GM21723 (cell line): ENCODE results near the gene CBLB.
"Not testable (repeated sequence)": the region's sequence is repeated elsewhere in the genome, so short reads cannot be mapped to it uniquely, and the experiment has no call there.

Experiments
- ATAC-seq: cut with Tn5 transposase; IDR thresholded peaks from one replicate; pipeline ENCODE4 v1.9.1; 2021; ENCODE audit warnings: mild to moderate bottlenecking, moderate library complexity; ENCODE audit not compliant: unreplicated experiment

Gene CBLB

GRCh38 chr3:105823149-105823867 lies 45.5 kb downstream of the CBLB start:
- no peak for ATAC-seq

- no peak for ATAC-seq
Observed at GRCh38 chr3:105822171-105823123, 46.4 kb downstream of the CBLB start.

DNA sequence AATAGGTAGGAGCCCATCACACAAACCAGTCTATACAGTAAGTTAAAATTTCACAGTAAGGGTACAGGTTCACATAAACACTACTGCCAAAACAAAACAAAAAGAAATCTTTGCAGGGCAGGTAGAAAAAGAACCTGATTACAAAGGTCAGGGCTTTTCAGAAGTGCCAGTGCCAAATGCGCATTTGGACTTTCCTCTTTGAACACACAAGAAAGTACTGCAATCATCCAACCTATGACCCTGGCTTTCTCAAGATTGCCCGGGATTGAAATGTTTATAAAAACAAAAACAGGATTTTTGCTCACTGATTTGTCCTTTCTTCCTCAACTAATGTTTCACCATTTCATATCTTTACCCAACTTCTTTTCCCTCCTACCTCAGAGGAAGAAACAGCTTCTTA lies 47.4 kb downstream of the CBLB start:
- no peak for ATAC-seq

DNA sequence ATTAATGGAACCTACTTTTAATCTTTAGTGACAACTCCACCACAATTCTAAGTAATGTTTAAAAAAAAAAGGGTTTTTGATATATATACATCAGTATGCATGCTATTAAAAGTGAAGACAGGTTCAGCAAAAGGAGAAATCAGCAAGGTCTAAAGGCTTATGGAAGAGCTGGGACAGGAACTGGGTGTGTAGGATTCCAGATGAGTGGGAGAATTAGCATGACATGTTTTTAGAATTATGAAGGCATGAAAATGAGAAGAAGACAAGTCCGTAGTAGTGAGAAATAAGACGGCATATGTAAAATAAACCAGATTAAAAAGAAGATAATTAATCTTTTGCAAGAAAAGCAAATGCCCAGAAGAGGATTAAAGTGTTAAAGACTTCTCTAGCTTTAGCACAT lies 52.0 kb downstream of the CBLB start:
- ATAC-seq: no peak

DNA sequence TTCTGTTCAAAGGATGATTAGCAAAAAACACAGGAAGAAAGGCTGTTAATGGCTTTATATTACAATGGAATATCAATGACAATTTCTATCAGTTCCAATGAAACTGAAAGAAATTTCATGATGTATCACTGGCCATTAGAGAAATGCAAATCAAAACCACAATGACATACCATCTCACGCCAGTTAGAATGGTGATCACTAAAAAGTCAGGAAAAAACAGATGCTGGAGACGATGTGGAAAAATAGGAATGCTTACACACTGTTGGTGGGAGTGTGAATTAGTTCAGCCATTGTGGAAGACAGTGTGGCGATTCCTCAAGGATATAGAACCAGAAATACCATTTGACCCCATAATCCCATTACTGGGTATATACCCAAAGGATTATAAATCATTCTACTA lies 53.5 kb downstream of the CBLB start:
- ATAC-seq: not testable (repeated sequence)

GRCh38 chr3:105813710-105814109 lies 55.1 kb downstream of the CBLB start:
- no peak for ATAC-seq

GRCh38 chr3:105812194-105812586 lies 56.6 kb downstream of the CBLB start:
- no peak for ATAC-seq

- no peak for ATAC-seq
Observed at GRCh38 chr3:105811518-105812193, 57.2 kb downstream of the CBLB start.

DNA sequence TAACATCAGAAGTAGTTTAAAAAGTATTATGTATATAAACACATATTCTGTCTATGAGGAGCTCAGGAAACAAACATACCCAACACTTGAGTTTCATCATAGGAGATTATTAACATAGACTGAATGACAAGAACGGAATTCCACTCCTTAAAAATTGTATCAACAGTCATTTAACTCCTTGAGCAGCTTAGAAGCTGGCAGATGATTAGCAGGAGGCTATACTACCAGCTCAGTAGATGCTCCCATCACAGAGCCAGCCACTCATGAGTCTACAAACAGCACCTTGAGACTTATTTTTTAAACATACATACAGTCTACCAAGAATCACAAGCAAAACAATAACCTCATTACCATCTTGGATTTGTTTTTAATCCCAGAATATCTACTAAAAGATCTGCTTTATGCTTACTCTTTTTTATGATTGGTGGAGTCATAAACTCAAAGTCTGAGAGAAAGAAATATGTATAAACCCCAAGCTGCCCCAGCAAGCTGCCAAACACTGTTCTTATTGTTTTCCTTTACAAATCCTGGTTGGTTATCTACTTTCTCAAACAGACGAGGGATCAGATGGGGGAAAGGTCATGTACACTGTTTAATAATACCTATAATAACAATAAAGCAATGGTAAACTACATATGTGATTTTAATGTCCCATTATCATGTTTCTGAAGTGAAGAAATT lies 59.5 kb downstream of the CBLB start:
- ATAC-seq: no peak

DNA sequence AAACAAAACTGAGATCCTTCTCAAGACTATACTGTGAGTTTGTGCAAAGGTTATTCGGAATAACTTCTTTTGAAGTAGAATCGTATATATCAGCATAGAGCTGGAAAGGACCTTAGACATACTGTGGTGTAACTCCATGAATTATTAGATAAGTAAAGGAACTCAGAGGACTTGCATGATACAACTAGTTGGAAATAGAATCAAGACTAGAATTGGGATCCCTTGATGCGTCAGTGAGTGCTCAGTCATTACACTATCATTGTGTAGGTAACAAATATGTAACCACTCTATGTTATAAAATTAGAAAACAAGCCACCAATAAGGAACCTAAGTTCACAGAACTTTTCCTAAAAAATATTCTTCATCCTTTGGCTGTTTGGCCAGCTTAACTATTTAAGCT lies 61.1 kb downstream of the CBLB start:
- no peak for ATAC-seq

DNA sequence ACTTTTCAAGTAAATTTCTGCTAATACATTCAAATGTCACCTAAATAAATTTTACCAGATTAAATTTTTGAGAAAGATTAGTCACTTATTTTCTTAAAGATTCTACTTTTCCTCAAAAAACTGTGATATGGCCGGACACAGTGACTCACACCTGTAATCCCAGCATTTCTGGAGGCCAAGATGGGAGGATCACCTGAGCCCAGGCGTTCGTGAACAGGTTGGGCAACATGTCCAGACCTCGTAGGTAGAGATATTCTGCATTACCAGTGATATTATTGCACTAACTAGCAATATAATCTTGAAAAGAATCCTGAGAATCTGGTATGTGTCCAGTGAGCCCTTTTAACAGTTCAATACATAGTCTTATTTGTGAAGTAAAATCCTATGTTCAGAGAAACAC lies 61.7 kb downstream of the CBLB start:
- no peak for ATAC-seq

DNA sequence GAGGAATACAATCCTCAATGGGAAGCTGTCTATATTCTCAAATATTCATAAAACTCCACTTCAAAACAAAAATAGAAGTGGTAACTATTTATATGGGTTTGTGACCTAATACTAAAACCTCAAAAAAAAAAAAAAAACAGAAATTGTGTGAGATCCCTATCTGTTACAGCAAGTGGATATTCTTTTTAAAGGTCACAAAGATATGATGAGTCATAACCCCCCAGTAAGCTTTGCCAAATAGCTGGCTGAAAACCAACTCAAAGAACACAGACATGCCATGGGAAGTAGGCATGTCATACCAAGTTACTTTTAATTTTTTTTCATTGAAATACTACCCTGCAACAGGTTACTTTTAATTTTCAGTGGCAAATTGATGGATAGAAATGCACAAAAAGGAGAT lies 62.5 kb downstream of the CBLB start:
- ATAC-seq: no peak

DNA sequence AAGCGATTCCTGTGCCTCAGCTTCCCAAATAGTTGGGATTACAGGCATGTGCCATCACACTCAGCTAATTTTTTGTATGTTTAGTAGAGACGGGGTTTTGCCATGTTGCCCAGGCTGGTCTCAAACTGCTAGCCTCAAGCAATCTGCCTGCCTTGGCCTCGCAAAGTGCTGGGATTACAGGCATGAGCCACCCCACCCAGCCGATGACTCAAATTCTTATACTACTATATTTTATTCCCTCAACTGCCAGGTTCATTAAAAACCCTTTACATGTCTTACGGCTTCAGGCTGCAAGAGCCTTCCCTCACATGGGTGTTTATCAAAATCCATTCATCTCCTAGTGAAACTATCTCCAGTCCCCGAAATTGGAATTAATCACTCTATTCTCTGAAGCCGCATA lies 63.4 kb downstream of the CBLB start:
- no peak for ATAC-seq

GRCh38 chr3:105802118-105802706 lies 66.6 kb downstream of the CBLB start:
- ATAC-seq: peak; percentile 33

GRCh38 chr3:105801397-105801796 lies 67.4 kb downstream of the CBLB start:
- no peak for ATAC-seq

GRCh38 chr3:105800320-105800719 lies 68.5 kb downstream of the CBLB start:
- ATAC-seq: no peak

- ATAC-seq: no peak
Observed at GRCh38 chr3:105799286-105799685, 69.5 kb downstream of the CBLB start.

DNA sequence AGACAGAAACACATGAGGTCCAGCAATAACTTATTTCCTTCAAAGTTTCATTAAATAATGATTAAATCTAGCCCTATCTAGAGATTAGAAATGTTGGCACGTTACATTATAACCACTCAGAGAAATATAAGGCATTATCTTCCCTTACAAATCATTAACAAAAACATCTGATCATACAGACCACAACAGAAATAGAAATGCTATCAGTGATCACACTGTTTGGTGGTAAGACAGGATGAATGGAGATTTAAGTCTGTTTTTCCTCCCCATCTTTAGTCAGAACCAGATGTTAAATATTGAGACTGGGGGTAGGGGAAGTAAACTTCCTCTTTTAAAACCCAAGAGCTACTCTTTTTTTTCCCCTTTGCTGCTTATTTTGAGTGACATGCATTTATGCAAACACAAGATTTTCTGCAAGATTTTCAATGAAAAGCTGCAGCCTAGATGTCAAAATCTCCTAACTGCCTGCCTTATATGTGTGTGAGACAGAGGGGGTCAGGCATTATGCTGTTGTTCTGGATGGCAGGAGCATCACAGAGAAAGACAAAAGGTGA lies 70.4 kb downstream of the CBLB start:
- peak; percentile 70 for ATAC-seq

DNA sequence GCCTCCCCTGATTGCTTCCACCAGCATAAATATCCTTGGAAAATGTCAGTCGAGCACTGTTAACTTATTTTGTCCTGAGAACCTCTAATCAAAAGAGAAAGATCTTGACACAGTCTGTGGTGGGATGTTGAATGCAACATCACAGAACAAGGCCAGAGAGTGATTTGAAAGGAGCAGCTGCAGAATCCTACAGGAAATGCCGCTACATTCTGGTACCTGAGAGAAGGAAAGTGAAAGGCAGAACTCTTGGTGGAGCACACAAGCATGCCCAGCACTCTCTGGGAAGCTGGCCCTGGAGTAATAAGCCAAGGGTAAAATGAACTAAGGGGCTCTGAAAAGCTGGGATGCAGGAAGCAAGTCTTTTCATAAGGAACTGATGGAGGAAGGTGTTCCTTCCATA lies 75.8 kb downstream of the CBLB start:
- no peak for ATAC-seq
